Measurements from ENCODE around the gene HDAC3.

DNA sequence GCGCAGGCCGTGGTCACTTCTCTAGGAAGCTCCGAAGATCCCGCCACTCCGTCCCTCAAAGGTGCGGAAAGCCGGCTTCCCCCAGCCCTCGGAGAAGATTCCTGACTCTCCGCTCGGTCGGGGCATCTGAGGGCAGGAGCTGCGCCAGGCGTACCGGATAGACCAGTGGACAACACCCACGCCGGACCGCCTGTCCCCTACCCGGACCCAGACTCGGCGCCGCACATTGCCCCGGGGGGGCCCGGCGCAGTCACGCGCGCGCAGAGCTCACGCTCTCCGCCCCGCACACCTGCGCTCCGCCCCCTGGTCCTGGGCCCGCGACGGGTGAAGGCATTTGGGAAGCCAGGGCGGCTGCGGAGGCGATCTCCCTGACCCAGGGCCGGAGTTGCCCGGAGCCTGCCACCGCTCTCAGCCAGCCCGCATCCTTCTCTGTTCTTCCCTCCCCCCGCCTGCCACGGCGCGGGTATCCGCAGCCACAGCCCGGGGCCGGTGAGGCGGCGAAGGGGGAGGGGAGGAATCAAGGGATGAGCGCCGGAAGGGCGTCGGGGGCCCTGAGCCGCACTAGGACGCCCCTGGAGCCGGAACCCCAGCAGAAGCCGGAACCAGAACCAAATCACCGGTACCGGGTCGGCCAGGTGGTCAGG, 596 bp upstream of the HDAC3 start:
- TF ChIP-seq, protein P1, sequence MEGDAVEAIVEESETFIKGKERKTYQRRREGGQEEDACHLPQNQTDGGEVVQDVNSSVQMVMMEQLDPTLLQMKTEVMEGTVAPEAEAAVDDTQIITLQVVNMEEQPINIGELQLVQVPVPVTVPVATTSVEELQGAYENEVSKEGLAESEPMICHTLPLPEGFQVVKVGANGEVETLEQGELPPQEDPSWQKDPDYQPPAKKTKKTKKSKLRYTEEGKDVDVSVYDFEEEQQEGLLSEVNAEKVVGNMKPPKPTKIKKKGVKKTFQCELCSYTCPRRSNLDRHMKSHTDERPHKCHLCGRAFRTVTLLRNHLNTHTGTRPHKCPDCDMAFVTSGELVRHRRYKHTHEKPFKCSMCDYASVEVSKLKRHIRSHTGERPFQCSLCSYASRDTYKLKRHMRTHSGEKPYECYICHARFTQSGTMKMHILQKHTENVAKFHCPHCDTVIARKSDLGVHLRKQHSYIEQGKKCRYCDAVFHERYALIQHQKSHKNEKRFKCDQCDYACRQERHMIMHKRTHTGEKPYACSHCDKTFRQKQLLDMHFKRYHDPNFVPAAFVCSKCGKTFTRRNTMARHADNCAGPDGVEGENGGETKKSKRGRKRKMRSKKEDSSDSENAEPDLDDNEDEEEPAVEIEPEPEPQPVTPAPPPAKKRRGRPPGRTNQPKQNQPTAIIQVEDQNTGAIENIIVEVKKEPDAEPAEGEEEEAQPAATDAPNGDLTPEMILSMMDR (IDR thresholded peaks at IDR 0.05), result no peak
- no peak for TF ChIP-seq POLR2A (IDR thresholded peaks at IDR 0.05)

Measured in heart left ventricle (tissue), 13 donors.